ENCODE results near the gene MCC.

MCC gene

DNA sequence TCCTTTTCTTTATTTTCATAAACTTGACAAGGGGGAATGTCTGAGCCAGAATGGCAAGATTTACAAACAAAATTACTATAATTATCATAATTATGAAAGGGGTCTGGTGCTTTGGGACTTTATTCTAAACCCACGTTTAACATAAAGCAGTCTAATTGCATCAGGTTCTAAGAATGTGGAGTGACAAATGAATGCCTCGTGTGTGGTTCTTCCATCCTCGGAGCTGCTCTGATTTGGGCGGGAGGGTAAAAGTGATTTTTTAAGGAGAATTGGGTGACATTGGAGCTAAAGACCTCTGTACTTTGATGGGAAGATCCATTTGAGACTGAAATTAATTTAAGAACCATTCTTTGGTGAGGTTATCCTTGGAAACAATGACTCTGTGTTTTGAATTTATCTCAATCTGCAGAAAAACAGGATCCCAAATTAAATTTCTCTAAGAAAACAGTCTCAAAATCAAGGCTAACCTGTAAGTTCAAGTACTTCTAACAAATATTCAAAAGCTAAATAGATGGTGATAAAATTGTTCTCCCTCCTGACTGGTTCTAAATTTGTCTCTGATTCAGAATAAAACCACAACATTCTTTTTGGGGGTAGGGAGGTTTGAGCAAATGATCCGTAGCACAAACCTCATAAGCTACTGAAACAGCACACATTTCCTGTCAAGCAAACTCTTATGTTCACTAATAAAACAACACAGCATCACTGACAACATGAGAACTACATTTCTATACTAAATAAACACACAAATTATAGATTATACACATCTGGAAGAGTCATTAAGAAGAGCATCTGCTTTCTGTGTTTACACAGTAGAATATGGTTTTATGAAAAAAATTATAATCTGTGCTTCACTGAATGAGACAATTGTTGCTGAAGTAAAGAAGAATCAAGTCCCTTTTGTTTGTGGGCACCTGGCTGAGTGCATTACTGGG is 426.1 kb downstream of the MCC start:
- TF ChIP-seq, protein P1, sequence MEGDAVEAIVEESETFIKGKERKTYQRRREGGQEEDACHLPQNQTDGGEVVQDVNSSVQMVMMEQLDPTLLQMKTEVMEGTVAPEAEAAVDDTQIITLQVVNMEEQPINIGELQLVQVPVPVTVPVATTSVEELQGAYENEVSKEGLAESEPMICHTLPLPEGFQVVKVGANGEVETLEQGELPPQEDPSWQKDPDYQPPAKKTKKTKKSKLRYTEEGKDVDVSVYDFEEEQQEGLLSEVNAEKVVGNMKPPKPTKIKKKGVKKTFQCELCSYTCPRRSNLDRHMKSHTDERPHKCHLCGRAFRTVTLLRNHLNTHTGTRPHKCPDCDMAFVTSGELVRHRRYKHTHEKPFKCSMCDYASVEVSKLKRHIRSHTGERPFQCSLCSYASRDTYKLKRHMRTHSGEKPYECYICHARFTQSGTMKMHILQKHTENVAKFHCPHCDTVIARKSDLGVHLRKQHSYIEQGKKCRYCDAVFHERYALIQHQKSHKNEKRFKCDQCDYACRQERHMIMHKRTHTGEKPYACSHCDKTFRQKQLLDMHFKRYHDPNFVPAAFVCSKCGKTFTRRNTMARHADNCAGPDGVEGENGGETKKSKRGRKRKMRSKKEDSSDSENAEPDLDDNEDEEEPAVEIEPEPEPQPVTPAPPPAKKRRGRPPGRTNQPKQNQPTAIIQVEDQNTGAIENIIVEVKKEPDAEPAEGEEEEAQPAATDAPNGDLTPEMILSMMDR (IDR thresholded peaks at IDR 0.05), result no peak

DNA sequence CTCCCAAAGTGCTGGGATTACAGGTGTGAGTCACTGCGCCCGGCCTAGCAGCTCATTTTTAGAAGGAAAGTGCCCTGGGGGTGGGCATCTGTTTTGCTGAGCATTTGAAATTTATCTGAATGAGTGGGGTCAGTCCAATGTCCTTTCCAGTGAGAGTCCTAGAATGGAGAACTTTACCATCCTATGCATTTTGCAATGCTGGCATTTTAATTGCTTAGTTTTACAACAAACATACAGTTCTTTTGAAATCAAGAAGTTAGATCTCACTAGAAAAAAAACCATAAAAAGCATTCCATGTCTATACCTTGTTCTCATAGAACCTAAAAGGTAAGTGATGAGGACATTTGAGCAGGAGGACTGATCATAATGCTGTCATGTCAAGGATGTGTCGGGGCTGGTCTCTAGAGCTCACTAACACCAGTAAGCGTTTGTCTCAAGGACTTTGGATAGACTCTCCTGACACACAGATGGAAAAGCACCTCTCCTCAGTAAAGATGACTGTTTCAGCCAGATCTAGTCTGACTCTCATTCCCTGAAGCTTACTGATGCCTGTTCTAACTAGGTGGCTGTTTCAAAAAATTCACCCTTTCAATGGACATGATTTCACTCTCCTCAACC is 427.7 kb downstream of the MCC start:
- TF ChIP-seq, protein P1 (IDR thresholded peaks at IDR 0.05), result no peak

DNA sequence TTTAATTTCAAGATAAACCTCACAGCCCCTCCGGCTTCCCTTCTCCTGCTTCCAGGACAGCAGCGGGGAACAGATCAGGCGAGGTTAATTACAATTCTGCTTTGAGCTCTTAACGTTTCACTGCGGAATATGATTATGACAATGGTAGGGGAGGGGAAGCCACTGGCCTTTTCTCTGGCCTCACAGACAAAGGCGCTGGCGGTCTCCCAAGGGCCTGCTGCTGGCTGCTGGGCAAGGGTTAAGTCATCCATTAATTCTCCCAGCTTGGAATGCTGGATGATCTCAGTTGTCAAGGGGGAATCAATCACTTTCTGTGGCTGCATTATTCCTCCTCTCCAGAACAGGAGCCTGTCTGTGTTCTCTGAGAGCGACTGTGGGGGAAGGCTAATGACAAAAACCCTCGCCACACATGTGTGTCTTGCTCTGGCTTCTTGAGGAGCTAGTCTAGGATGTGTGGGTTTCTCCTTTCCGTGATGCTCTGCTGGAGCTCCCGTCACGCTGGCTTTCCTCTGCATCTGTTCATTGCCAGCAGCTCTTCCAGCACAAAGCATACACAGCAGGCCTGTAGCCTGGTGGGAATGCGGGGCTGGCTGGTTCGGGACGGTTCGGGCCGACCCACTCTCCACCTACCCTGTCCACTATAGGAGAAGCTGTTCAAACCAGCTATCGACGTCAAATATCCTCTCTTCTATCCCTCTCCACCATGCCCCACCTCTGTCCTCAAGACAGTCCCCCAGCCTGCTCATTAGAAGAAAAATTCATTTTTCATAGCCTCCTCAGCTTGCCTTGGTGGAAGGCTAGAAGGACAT is 428.8 kb downstream of the MCC start:
- TF ChIP-seq, protein P1 (IDR thresholded peaks at IDR 0.05), result no peak

DNA sequence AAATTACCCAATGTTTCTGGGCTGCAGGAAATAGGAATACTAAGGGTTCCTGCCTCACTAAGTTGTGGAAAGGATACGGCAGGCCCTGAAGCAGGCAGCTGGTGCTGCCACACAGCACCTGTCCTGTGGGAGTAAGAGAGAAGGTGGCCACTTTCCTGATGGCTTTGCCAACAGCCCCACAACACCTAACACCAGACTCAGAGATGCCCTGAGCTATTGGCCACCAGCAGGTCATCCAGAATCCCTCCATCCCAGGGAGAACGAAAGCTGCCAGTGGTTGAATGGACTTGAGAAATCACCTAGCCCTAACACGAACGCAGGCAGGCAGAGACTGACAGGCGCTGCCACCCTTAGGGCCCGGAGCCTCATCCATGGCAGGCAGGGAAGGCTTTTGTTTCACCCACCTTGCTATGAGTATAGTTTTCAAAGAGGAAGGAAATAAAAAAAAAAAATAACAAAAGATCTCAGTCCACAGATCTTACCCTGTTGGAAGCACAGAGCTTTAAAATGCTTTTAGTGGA is 429.5 kb downstream of the MCC start:
- TF ChIP-seq, protein P1 (IDR thresholded peaks at IDR 0.05), result no peak

DNA sequence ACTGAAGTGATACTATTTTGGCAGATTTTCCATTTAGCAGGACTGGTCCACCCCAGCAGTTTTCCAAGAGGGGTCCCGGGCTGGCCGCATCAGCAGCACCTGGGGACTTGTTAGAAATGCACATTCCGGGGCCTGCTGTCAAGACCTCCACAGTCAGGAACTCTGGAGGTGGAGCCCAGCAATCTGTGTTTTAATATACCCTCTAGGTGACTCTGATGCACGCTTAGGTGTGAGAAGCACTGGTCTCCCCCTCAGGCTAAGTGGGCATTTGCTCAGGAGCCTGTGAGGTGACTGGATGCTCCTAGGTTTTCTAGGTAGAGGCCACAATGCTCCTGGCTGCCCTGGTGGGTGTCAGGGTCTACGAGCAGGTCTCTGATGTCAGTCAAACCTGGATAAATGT is 430.0 kb downstream of the MCC start:
- TF ChIP-seq, protein P1 (IDR thresholded peaks at IDR 0.05), result no peak

DNA sequence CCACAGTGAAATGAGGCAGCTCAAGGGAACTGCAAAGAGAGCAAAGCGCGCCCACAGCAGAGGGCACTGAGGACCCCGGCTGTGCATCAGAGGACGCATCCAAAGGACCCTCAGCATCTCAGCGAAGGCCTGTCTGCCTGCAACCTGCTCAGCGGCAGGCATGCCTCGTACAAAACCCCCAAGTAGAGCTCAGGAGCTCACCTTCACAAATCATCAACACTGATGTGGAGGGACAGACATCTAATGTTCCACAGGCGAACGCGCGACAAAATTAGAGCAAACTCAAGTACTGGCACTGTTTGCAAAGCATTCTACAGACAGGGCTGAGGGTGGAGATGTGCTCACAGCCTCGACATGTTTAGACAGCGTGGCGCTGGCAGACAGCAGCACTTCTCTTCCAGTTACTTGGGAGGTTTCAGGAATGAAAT is 430.7 kb downstream of the MCC start:
- TF ChIP-seq, protein P1 (IDR thresholded peaks at IDR 0.05), result no peak

DNA sequence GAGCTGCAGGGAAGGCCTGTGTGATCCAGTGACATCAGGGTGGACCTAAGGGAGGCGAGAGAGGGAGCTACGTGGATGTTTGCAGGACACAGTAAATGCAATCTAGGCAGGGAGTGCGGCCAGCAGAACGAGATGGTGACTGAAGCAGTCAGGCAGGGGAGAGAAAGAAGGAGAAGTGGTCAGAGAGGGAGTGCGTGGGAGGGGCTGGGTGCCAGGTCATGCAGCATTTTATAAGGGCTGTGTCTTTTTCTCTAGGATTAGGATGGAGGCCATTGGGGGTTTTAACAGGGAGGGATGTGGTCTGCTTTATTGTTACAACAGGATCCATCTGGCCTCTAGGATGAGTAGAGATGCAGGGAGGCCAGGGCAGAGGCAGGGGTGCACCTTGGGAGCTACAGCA is 431.3 kb downstream of the MCC start:
- TF ChIP-seq, protein P1 (IDR thresholded peaks at IDR 0.05), result no peak
